Body of pancreas (tissue), 2 donors: ENCODE measurements around the gene SCARF2. TPM values are rescaled to one million over a fixed set of nuclear protein-coding genes. Genes with fewer than 3 reads are reported as not detected.

Experiments used
- small RNA-seq: library from RNA; depleted of rRNA; stranded (forward); fragments of <200 nt; gene quantifications from one replicate; pipeline ENCODE3, GENCODE V24; 2016
- total RNA-seq, 2 donors: library from RNA; depleted of rRNA; stranded (reverse); fragments of >200 nt; gene quantifications; one replicate each; pipeline ENCODE4 v1.1.0, GENCODE V29; 2016

Gene SCARF2
- total RNA-seq, 2 donors from 2014 or later = 9.9 to 13.5 TPM

Small RNA genes lying within 50 kb of the gene (small RNA-seq; reads per million reads assigned to genes)
- gene RF00019 = not detected
- gene RN7SL812P = not detected
- not detected for gene RNU6-225P
- gene RNY1P9 = not detected

Other genes with a start within 250 kb of the SCARF2 start
- gene RTN4R, start 169.5 kb downstream of the SCARF2 start, total RNA-seq = 1 to 10 TPM in 1 of 2 donors, under 1 TPM in 1; 0.66 to 1.8 TPM
- 10 to 100 TPM; 24.4 to 52.4 TPM for gene DGCR6L, start 117.8 kb downstream of the SCARF2 start, total RNA-seq
- gene ZNF74, start 43.7 kb downstream of the SCARF2 start, total RNA-seq = 10 to 100 TPM in 1 of 2 donors, 1 to 10 TPM in 1; 7.3 to 10.4 TPM
- 10 to 100 TPM; 10.1 to 11.9 TPM for gene KLHL22, start 58.0 kb upstream of the SCARF2 start, total RNA-seq
- gene MED15, start 69.8 kb upstream of the SCARF2 start, total RNA-seq = 10 to 100 TPM; 31.6 to 36.9 TPM